Stimulated activated CD4-positive, alpha-beta T cell treated with anti-CD3 and anti-CD28 coated beads, Interleukin-1b, Interleukin-23, amount 100 ng/mL, for 4 hours (primary cell): Measurements from ENCODE around the gene REL.

Source experiments
- DNase-seq, 2 donors: peaks; one replicate each; pipeline ENCODE4 v3.0.0-alpha.2; 2020; ENCODE audit warnings: low read depth in 2 of 2

Gene REL

DNA sequence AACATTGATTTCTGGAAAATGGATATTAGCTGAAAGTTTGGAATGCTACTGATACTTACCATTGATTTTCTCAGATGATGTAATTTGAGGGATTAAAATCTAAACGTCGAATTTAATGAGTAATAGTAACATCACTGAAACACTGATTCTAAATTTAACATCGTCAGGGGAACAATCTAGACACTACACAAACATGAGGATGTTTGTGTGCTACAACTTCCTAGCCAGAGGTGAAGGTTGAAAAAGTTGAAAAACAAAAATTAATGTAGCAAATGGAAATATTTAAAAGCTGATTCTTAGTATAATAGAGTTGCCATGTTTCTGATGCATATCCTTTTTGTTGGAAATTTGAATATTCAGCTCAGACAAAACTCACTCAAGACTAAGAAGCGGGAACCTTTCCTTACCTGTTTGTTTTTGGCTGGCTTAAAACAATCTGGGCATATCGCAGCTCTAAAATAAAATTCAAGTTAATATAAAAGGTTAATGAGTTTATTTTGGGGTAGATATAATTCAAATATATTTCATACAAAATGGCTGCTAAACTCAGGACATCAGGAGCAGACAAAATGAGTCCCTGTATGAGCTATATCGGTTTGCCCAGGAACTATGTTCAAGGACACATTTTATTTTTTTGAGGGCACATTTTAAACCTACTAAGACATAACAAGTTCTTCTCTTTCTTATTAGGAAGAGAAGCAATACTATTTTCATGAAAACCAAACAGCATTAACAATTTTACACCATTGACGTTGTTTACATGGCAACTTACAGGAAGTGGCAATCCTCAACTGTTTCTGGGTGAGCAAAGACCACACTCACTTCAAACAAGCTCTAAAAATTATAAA, 83.5 kb downstream of the REL start:
- DNase-seq: no peak

DNA sequence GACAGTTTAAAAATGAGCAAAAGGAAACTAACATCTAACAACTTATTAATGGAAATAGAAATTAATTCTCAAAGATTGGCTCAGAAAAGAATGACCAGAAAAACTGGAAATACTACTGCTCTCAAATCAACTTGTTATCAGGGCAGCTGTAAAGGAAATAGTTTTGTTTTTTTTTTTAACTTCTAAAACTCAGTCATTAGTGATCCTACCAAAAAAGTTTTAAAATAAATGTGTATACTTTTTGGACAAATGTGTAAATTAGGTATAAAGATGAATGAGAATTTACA, 84.1 kb downstream of the REL start:
- no peak for DNase-seq

DNA sequence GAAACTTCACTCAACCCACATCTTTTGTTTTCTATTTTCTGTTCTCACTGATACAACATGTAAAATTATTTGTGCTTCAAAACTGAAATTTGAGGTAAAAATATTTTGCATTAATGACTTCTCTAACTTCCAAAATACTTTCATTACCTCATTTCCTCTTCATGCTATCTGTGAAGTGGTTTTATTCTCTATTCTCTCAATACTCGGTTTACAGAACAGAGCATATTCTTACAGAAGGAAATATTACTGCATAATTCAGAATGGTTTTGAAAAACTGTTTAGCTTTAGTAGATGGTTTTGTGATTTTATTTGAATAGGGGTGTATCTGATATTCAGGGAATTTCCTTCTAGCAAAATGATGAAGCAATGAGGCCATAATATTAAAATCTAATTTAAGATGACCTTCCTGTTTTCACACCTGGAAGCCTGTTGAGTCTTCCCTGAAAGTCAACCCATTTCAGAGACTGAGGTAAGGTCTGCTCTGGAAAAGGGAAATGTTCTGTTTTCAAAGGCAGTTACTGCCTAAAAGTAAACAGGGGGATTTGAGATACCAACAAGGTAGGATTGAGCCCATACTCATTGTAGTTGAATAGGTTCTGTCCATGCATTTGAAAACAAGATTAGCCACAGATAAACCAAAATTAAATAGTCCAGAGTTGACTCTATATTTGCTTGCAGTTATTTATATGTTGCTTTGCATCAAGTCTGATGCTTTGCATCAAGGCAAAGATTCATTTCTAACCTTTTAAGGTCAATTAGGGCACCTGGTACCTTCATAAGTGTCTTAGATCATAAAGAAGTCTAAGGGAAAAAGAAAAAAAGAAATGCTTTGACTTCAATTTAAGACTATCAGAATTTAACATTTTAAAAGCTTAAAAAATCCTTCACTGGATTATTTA, 85.4 kb downstream of the REL start:
- no peak for DNase-seq

DNA sequence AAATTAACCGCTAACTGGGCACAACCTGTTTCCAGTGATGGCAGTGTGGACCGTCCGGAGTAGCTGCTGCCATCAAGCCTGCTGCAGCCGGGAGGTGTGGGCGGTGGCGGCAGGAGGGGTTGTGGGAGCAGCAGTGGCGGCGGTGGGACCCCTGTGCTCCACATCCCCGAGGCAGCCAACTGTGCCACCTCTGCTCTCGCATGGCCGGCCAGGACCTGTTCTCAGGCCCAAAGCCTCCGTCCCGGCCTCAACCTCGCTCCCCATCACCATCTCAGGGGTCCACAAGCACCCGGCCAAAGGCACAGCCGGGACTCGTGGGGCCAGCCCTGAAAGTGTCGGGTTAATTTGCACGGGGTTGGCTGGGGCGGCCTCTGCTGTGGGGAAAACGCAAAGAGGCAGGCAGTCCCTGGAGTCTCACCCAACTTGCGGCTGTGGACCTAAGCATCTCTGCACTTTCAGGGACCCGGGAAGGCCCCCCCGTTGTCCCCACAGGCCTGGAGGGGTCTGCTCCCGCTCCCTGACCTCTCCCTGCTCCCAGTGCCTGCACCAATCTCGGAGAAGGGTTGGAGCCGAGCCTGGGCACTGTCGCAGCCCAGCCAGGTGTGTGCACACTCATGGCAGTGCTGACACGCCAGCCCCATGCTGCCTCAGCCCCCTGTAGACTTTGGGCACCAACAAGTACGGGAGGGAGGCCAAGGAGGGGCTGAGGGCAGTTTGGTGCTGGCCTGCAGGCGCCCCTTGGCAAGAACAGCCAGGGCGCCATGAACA, 91.7 kb downstream of the REL start:
- DNase-seq: no peak

DNA sequence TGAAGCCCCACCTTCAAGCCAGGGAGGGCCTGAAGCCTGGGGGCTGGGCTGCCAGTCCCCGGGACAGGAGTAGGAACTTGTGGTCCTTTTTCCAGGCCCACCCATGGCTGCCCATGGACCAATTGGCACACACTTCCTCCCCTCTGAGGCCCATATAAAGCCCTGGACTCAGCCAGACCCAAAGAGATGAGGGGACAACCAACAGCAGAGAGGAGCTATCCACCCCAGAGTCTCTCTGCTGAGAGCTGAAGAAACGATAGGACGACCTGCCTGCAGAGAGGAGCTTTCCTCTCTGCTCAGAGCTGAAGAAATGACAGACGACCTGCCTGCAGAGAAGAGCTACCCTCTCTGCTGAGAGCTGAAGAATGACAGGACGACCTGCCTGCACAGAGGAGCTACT, 92.3 kb downstream of the REL start:
- no peak for DNase-seq

DNA sequence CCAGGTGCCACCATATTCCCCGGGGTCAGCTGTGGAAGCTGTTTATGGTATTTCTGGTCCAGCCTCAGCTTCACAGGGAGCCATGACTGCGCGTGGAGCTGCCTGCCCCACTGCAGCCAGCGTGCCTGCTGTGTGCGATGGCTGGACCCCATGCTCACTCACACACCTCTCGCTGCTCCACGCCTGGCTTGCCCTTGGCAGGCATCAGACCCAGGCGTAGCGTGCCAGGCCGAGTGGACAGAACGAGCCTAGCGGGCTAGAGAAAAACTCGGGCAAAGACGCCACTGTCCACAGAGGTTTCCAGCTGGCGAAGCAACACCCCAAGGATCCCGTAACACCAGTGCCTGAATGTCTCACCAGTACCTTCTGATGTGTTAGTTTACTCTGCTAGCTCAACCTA, 93.3 kb downstream of the REL start:
- DNase-seq: no peak
